ENCODE data around the gene SLC9A1. TPM values are rescaled to one million over a fixed set of nuclear protein-coding genes. Genes with fewer than 3 reads are reported as not detected.
A peak's percentile ranks its signal among the peaks of the same experiment; 100 is the strongest.
"Not testable (repeated sequence)": the region's sequence is repeated elsewhere in the genome, so short reads cannot be mapped to it uniquely, and the experiment has no call there.

Gene SLC9A1
- total and polyA plus RNA-seq, 10 donors, result 6.0 to 40.4 (median 27.6) TPM

DNA sequence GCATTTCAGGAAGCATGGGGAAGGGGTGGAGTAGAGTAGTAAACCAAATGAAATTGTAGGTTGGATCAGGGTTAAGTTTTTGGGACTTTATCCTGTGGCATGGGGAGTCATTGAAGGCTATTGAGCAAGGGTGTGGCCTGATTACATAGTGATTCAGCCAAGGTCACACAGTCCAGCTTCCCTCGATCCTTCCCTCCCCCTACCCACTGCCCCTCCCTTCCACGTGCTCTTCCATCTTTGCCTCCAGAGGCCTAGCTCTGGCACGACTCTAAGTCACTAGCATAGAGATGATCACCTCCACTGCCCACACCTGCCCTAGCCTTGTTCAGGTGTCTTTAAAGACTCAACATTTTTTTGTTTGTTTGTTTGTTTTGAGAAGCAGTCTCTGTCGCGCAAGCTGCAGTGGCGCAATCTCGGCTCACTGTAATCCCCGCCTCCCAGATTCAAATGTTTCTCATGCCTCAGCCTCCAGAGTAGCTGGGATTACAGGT lies 37.2 kb upstream of the SLC9A1 start:
- 72 to 85% (median 79%) methylated on average over 8 of the region's 8 CpGs for WGBS, 5 donors
- Histone ChIP-seq H3K36me3 (no peaks in the 10 kb centered on the region), H3K27ac (peak overlapping the region in 5 of 8 donors; percentile 29 to 58 (median 37)), H3K9me3 (no peaks in the 10 kb centered on the region), H3K4me1 (peaks cover 0 to 25% (median under 1%) of the 10 kb centered on the region in 6 donors), H3K4me3 (no peak overlapping the region), H3K27me3 (replicated peaks in 1 of 7) (no peaks in the 10 kb centered on the region)
- no peak for TF ChIP-seq POLR2AphosphoS5 (IDR thresholded peaks at IDR 0.05)
- TF ChIP-seq POLR2A (IDR thresholded peaks at IDR 0.05), result no peak
- TF ChIP-seq, protein P1, sequence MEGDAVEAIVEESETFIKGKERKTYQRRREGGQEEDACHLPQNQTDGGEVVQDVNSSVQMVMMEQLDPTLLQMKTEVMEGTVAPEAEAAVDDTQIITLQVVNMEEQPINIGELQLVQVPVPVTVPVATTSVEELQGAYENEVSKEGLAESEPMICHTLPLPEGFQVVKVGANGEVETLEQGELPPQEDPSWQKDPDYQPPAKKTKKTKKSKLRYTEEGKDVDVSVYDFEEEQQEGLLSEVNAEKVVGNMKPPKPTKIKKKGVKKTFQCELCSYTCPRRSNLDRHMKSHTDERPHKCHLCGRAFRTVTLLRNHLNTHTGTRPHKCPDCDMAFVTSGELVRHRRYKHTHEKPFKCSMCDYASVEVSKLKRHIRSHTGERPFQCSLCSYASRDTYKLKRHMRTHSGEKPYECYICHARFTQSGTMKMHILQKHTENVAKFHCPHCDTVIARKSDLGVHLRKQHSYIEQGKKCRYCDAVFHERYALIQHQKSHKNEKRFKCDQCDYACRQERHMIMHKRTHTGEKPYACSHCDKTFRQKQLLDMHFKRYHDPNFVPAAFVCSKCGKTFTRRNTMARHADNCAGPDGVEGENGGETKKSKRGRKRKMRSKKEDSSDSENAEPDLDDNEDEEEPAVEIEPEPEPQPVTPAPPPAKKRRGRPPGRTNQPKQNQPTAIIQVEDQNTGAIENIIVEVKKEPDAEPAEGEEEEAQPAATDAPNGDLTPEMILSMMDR (IDR thresholded peaks at IDR 0.05 in 8 of 11, conservative IDR thresholded peaks at IDR 0.05 in 3 of 11), result no peak
- peak; percentile 30 for DNase-seq
- intact Hi-C loops (cut with DNase I; ENCODE audit: low total_unique reads), result loop anchor here (10.0 kb wide), 1 partner anchor 87 kb away; no protein-coding TSS in a partner anchor

DNA sequence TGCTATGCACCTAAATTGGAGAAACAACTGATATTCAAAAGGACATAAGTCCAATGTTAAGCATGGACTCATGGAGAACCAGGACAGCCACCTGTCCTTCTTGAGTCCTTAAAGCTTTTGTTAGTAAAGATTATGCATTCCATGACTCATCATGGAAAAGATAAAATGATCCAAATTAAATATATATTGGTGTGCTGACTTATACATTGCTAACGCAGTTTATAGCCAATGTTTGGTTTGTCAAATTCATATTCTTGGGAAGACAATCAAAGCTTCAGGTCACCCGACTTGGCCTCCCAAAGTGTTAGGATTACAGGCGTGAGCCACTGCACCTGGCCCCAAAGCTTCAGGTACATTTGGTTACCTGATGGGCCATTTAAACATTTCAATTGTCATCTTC lies 29.7 kb upstream of the SLC9A1 start:
- H3K36me3 ChIP-seq; H3K27me3 ChIP-seq (replicated peaks in 1 of 7); H3K27ac ChIP-seq; H3K4me3 ChIP-seq; intact Hi-C loops (cut with DNase I; ENCODE audit: low total_unique reads); H3K4me1 ChIP-seq: not testable (repeated sequence)
- peak; percentile 6 for DNase-seq
- H3K9me3 ChIP-seq, result peaks cover 0 to 44% (median 28%) of the 10 kb centered on the region in 8 donors
- WGBS, 5 donors, result 89 to 97% (median 90%) methylated on average over 3 of the region's 3 CpGs

DNA sequence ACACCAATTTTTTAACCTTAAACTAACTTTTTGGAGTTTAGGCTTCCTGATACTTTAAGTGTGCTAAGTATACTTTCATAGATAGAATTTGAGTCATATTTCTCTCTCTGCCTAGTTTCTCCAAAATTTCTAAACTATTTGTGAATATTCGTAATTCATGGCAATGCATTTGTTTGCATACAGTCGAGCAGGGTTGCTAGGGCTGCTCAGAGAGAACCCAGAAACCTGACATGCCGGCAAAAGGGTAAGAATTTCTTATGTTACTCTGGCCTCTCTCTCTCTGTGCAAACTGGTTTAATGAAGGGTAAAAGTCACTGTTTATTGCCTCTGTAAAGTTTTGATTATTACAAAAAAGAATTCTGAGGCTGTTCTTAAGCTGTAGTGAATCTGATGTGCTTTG lies 25.1 kb upstream of the SLC9A1 start:
- TF ChIP-seq POLR2AphosphoS5 (IDR thresholded peaks at IDR 0.05), result no peak
- TF ChIP-seq, protein P1 (IDR thresholded peaks at IDR 0.05 in 8 of 11, conservative IDR thresholded peaks at IDR 0.05 in 3 of 11), result no peak
- Histone ChIP-seq H3K36me3 (no peaks in the 10 kb centered on the region), H3K27me3 (replicated peaks in 1 of 7) (no peaks in the 10 kb centered on the region), H3K27ac (no peak overlapping the region), H3K4me3 (no peak overlapping the region), H3K9me3 (peaks cover 0 to 49% (median 28%) of the 10 kb centered on the region in 8 donors), H3K4me1 (no peaks in the 10 kb centered on the region)
- 84 to 94% (median 90%) methylated on average over 3 of the region's 3 CpGs for WGBS, 5 donors
- intact Hi-C loops (cut with DNase I; ENCODE audit: low total_unique reads), result no loop called here
- peak; percentile 4 for DNase-seq

DNA sequence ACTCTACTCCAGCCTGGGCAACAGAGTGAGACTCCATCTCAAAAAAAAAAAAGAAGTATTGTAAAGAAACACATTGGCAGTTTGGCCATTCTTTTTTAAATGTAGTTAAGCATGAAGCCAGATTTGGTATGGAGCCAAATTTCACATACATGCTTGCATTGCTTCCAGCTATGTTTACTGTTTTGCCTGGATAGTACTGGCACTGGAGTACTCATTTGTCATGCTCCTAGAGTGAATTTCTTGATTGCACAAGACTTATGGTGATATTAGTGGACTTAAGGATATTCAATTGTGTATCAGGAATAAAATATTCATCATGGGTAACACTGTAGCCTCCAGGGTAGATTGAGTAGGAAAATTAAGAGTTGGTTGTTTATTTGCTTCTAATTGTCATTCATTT lies 24.5 kb upstream of the SLC9A1 start:
- TF ChIP-seq POLR2AphosphoS5 (IDR thresholded peaks at IDR 0.05) (no peak), POLR2A (IDR thresholded peaks at IDR 0.05) (no peak)
- TF ChIP-seq, protein P1 (IDR thresholded peaks at IDR 0.05 in 8 of 11, conservative IDR thresholded peaks at IDR 0.05 in 3 of 11), result no peak
- Histone ChIP-seq H3K4me3 (no peak overlapping the region), H3K9me3 (peaks cover 0 to 49% (median 28%) of the 10 kb centered on the region in 8 donors), H3K36me3 (no peaks in the 10 kb centered on the region), H3K27me3 (replicated peaks in 1 of 7) (no peaks in the 10 kb centered on the region), H3K4me1 (no peaks in the 10 kb centered on the region), H3K27ac (no peak overlapping the region)
- no peak for DNase-seq
- intact Hi-C loops (cut with DNase I; ENCODE audit: low total_unique reads), result no loop called here

DNA sequence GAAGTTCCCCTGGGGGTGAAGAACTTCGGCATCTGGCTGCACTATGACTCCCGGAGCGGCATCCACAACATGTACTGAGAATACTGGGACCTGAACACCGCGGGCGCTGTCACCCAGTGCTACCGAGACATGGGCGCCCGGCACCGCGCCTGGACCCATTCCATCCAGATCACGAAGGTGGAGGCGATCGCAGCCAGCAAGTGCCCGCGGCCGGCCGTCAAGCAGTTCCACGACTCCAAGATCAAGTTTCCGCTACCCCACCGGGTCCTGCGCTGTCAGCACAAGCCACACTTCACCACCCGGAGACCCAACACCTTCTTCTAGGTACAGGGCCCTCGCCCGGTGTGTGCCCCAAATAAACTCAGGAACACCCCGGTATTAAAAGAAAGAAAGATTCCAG lies 22.0 kb upstream of the SLC9A1 start:
- TF ChIP-seq, protein P1 (IDR thresholded peaks at IDR 0.05 in 8 of 11, conservative IDR thresholded peaks at IDR 0.05 in 3 of 11), result no peak
- TF ChIP-seq POLR2AphosphoS5 (IDR thresholded peaks at IDR 0.05), result no peak
- TF ChIP-seq POLR2A (IDR thresholded peaks at IDR 0.05), result no peak
- Histone ChIP-seq H3K4me1 (no peaks in the 10 kb centered on the region), H3K27ac (no peak overlapping the region), H3K9me3 (peaks cover 0 to 27% (median 14%) of the 10 kb centered on the region in 8 donors), H3K4me3 (no peak overlapping the region), H3K27me3 (replicated peaks in 1 of 7) (no peaks in the 10 kb centered on the region), H3K36me3 (no peaks in the 10 kb centered on the region)
- WGBS, 5 donors, result 92 to 98% (median 97%) methylated on average over 24 to 26 of the region's 26 CpGs
- intact Hi-C loops (cut with DNase I; ENCODE audit: low total_unique reads), result no loop called here
- DNase-seq, result no peak

Data from spleen (tissue), 11 donors.